Measurements from ENCODE around the gene PTPRA.

GRCh38 chr20:2986466-2986865, 113.2 kb downstream of the PTPRA start:
- TF ChIP-seq CTCF (IDR thresholded peaks at IDR 0.05; ENCODE audit: extremely low read depth in 1 of 2, insufficient read depth in 1 of 2, low read depth in 1 of 2, low read length in 2 of 2) (no peak), POLR2A (IDR thresholded peaks at IDR 0.05; ENCODE audit: low read depth, low read length) (no peak)

All from endothelial cell of umbilical vein (primary cell).